ENCODE results near the gene MYO1C. TPM values are rescaled to one million over a fixed set of nuclear protein-coding genes. Genes with fewer than 3 reads are reported as not detected.

The MYO1C gene
- total RNA-seq, 1 experiment from 2014 or later = 227 TPM

- H3K4me2 ChIP-seq (ENCODE audit: low read length) = no peak overlapping the region
- intact Hi-C loops (cut with micrococcal nuclease) = no loop called here
- H4K20me1 ChIP-seq (ENCODE audit: insufficient read depth) = no peaks in the 10 kb centered on the region
- no peak for TF ChIP-seq ZBTB33 (IDR thresholded peaks at IDR 0.05; ENCODE audit: extremely low read depth, insufficient replicate concordance, low read length)
- no peak for TF ChIP-seq JUND (IDR thresholded peaks at IDR 0.05)
- no peak for TF ChIP-seq SP1 (IDR thresholded peaks at IDR 0.05; ENCODE audit: low read depth)
- TF ChIP-seq SRF (IDR thresholded peaks at IDR 0.05; ENCODE audit: low read depth) = no peak
- no peak for TF ChIP-seq EGR1 (IDR thresholded peaks at IDR 0.05; ENCODE audit: low read depth)
- no peak for TF ChIP-seq CBX3 (IDR thresholded peaks at IDR 0.05; ENCODE audit: low read depth)
- TF ChIP-seq POLR2A (IDR thresholded peaks at IDR 0.05; ENCODE audit: borderline replicate concordance, extremely low read depth, insufficient read depth, insufficient read length) = no peak
- no peak for TF ChIP-seq EZH2phosphoT487 (IDR thresholded peaks at IDR 0.05; ENCODE audit: borderline replicate concordance)
- no peak for TF ChIP-seq TCF7L2 (IDR thresholded peaks at IDR 0.05; ENCODE audit: borderline replicate concordance, extremely low read depth, insufficient read depth, insufficient read length)
- no peak overlapping the region for H3K9ac ChIP-seq (ENCODE audit: low read length)
- H3K27ac ChIP-seq (ENCODE audit: low read depth, low read length) = no peak overlapping the region
- peaks cover 20 to 40% of the 10 kb centered on the region in 2 experiments; a peak in 3 of 4 replicates for H3K36me3 ChIP-seq (ENCODE audit: control insufficient read depth in 1 of 2, insufficient read depth in 2 of 2, low read length in 2 of 2)
- H3K9me3 ChIP-seq (ENCODE audit: control insufficient read depth in 1 of 2, insufficient read depth in 1 of 2, low read depth in 1 of 2, low read length in 2 of 2) = no peaks in the 10 kb centered on the region
- ChIA-PET POLR2A (interaction anchor here (1.9 kb wide), 1 partner anchor 11 kb away, joined by 5 read pairs; no protein-coding TSS in a partner anchor), CTCF (no interaction called here), RAD21 (ENCODE audit: low non-redundant PET in 1 of 2, low total read pairs in 2 of 2, uncharacterized antibody in 2 of 2, unreplicated experiment in 2 of 2) (no interaction called here)
- peaks cover 3% of the 10 kb centered on the region; the same call in 1 of the 2 replicates for H3K79me2 ChIP-seq (ENCODE audit: insufficient read depth, low read length)
- no peak for DNase-seq (ENCODE audit: low read depth, low spot score)
- no peaks in the 10 kb centered on the region for H3K9me2 ChIP-seq (ENCODE audit: insufficient read depth)
- BruUV-seq (replicated peaks) = no TSS peak
- no peaks in the 10 kb centered on the region for H3K4me1 ChIP-seq (ENCODE audit: control insufficient read depth in 1 of 2, insufficient read depth in 2 of 2, low read length in 2 of 2)
- H3K27me3 ChIP-seq (ENCODE audit: insufficient read depth, low read length) = no peaks in the 10 kb centered on the region
- no peak for ATAC-seq
- no peak overlapping the region for H2AFZ ChIP-seq (ENCODE audit: low read depth, low read length, poor library complexity, severe bottlenecking)
- H3K4me3 ChIP-seq (replicated peaks in 1 of 2; ENCODE audit: low read depth in 1 of 2, low read length in 2 of 2) = no peak overlapping the region
These were observed 18.6 kb downstream of the MYO1C start for GRCh38 chr17:1473841-1474240.

- CTCF ChIA-PET = no interaction called here
- no peaks in the 10 kb centered on the region for H3K9me3 ChIP-seq (ENCODE audit: control insufficient read depth in 1 of 2, insufficient read depth in 1 of 2, low read depth in 1 of 2, low read length in 2 of 2)
- BruUV-seq (replicated peaks) = no TSS peak
- H3K9me2 ChIP-seq (ENCODE audit: insufficient read depth) = no peaks in the 10 kb centered on the region
- TF ChIP-seq ZFX (IDR thresholded peaks at IDR 0.05) = no peak
- intact Hi-C loops (cut with micrococcal nuclease) = no loop called here
- no peak overlapping the region for H2AFZ ChIP-seq (ENCODE audit: low read depth, low read length, poor library complexity, severe bottlenecking)
- RAD21 ChIA-PET (ENCODE audit: low non-redundant PET in 1 of 2, low total read pairs in 2 of 2, uncharacterized antibody in 2 of 2, unreplicated experiment in 2 of 2) = no interaction called here
- H3K79me2 ChIP-seq (ENCODE audit: insufficient read depth, low read length) = peaks cover 4% of the 10 kb centered on the region; the same call in 1 of the 2 replicates
- H3K27ac ChIP-seq (ENCODE audit: low read depth, low read length) = no peak overlapping the region
- no peak overlapping the region for H3K9ac ChIP-seq (ENCODE audit: low read length)
- no peaks in the 10 kb centered on the region for H3K27me3 ChIP-seq (ENCODE audit: insufficient read depth, low read length)
- H3K4me2 ChIP-seq (ENCODE audit: low read length) = no peak overlapping the region
- H3K4me3 ChIP-seq (replicated peaks in 1 of 2; ENCODE audit: low read depth in 1 of 2, low read length in 2 of 2) = no peak overlapping the region
- no peaks in the 10 kb centered on the region for H3K4me1 ChIP-seq (ENCODE audit: control insufficient read depth in 1 of 2, insufficient read depth in 2 of 2, low read length in 2 of 2)
- no peaks in the 10 kb centered on the region for H4K20me1 ChIP-seq (ENCODE audit: insufficient read depth)
- DNase-seq (ENCODE audit: low read depth, low spot score) (no peak), ATAC-seq (peak; percentile 48)
- POLR2A ChIA-PET = interaction anchor here (1.9 kb wide), 1 partner anchor 10 kb away, joined by 8 read pairs; no protein-coding TSS in a partner anchor
- peaks cover 23 to 40% of the 10 kb centered on the region in 2 experiments; a peak in 3 of 4 replicates for H3K36me3 ChIP-seq (ENCODE audit: control insufficient read depth in 1 of 2, insufficient read depth in 2 of 2, low read length in 2 of 2)
These were observed 19.3 kb downstream of the MYO1C start for GRCh38 chr17:1473170-1473569.

Data from HCT116 (cell line).